ENCODE results near the gene ALS2CL. TPM values are rescaled to one million over a fixed set of nuclear protein-coding genes. Genes with fewer than 3 reads are reported as not detected.

Gene ALS2CL
- total RNA-seq, 1 experiment from 2014 or later: 67.5 TPM

GRCh38 chr3:46733026-46733800 lies 39.7 kb upstream of the ALS2CL start:
- Histone ChIP-seq H3K4me2 (no peak overlapping the region), H3K9me2 (ENCODE audit: insufficient read depth) (no peaks in the 10 kb centered on the region), H3F3A (ENCODE audit: insufficient read depth, low read depth) (no peaks in the 10 kb centered on the region), H3K79me2 (ENCODE audit: low read depth) (no peaks in the 10 kb centered on the region), H3K27ac (no peak overlapping the region), H3K4me1 (replicated peaks; ENCODE audit: insufficient read depth) (no peaks in the 10 kb centered on the region), H3K4me3 (no peak overlapping the region), H3K9me3 (ENCODE audit: insufficient read depth, low read depth) (no peaks in the 10 kb centered on the region), H3K36me3 (ENCODE audit: low read depth) (no peaks in the 10 kb centered on the region), H3K27me3 (ENCODE audit: insufficient read depth, low read depth) (no peaks in the 10 kb centered on the region), H2AFZ (no peak overlapping the region), H4K20me1 (ENCODE audit: insufficient read depth) (no peaks in the 10 kb centered on the region)
- DNase-seq: no peak
- TF ChIP-seq EZH2 (IDR thresholded peaks at IDR 0.05; ENCODE audit: low read depth) (no peak), CTCF (conservative IDR thresholded peaks at IDR 0.05) (no peak)
- intact Hi-C loops (cut with micrococcal nuclease; ENCODE audit: unreplicated experiment): no loop called here
- no TSS peak for BruUV-seq (replicated peaks)
- POLR2A ChIA-PET (ENCODE audit: unreplicated experiment): no interaction called here
- CTCF ChIA-PET: no interaction called here

GRCh38 chr3:46731795-46732194 lies 38.3 kb upstream of the ALS2CL start:
- H3K27ac ChIP-seq: no peak overlapping the region
- H4K20me1 ChIP-seq (ENCODE audit: insufficient read depth): no peaks in the 10 kb centered on the region
- no peaks in the 10 kb centered on the region for H3K36me3 ChIP-seq (ENCODE audit: low read depth)
- no peaks in the 10 kb centered on the region for H3K9me3 ChIP-seq (ENCODE audit: insufficient read depth, low read depth)
- ChIA-PET CTCF (no interaction called here), POLR2A (ENCODE audit: unreplicated experiment) (no interaction called here)
- no peak overlapping the region for H2AFZ ChIP-seq
- H3K9me2 ChIP-seq (ENCODE audit: insufficient read depth): no peaks in the 10 kb centered on the region
- no peaks in the 10 kb centered on the region for H3K27me3 ChIP-seq (ENCODE audit: insufficient read depth, low read depth)
- intact Hi-C loops (cut with micrococcal nuclease; ENCODE audit: unreplicated experiment): no loop called here
- H3K4me3 ChIP-seq: no peak overlapping the region
- no peak for TF ChIP-seq CTCF (conservative IDR thresholded peaks at IDR 0.05)
- no peak for TF ChIP-seq EZH2 (IDR thresholded peaks at IDR 0.05; ENCODE audit: low read depth)
- H3F3A ChIP-seq (ENCODE audit: insufficient read depth, low read depth): no peaks in the 10 kb centered on the region
- BruUV-seq (replicated peaks): no TSS peak
- no peaks in the 10 kb centered on the region for H3K4me1 ChIP-seq (replicated peaks; ENCODE audit: insufficient read depth)
- no peak overlapping the region for H3K4me2 ChIP-seq
- no peaks in the 10 kb centered on the region for H3K79me2 ChIP-seq (ENCODE audit: low read depth)
- no peak for DNase-seq

- H3K27ac ChIP-seq: no peak overlapping the region
- H3K9me3 ChIP-seq (ENCODE audit: insufficient read depth, low read depth): no peaks in the 10 kb centered on the region
- no peaks in the 10 kb centered on the region for H3K4me1 ChIP-seq (replicated peaks; ENCODE audit: insufficient read depth)
- H3K4me2 ChIP-seq: no peak overlapping the region
- no peak overlapping the region for H3K4me3 ChIP-seq
- ChIA-PET POLR2A (ENCODE audit: unreplicated experiment) (no interaction called here), CTCF (no interaction called here)
- H2AFZ ChIP-seq: no peak overlapping the region
- no peaks in the 10 kb centered on the region for H3K79me2 ChIP-seq (ENCODE audit: low read depth)
- H4K20me1 ChIP-seq (ENCODE audit: insufficient read depth): no peaks in the 10 kb centered on the region
- TF ChIP-seq EZH2 (IDR thresholded peaks at IDR 0.05; ENCODE audit: low read depth) (no peak), CTCF (conservative IDR thresholded peaks at IDR 0.05) (no peak)
- H3K36me3 ChIP-seq (ENCODE audit: low read depth): no peaks in the 10 kb centered on the region
- intact Hi-C loops (cut with micrococcal nuclease; ENCODE audit: unreplicated experiment): no loop called here
- no peaks in the 10 kb centered on the region for H3K9me2 ChIP-seq (ENCODE audit: insufficient read depth)
- no peaks in the 10 kb centered on the region for H3K27me3 ChIP-seq (ENCODE audit: insufficient read depth, low read depth)
- DNase-seq: no peak
- no TSS peak for BruUV-seq (replicated peaks)
- no peaks in the 10 kb centered on the region for H3F3A ChIP-seq (ENCODE audit: insufficient read depth, low read depth)
Observed at GRCh38 chr3:46730819-46731218, 37.3 kb upstream of the ALS2CL start.

All from PC-9 (cell line).